GM12891 (cell line): ENCODE measurements around the gene USP10.

Experiments used
- DNase-seq: peaks from one replicate; pipeline ENCODE4 v3.0.0; 2011; ENCODE audit warnings: low spot score; ENCODE audit not compliant: insufficient read length
- FAIRE-seq: peaks from 2 replicates; lab custom pipeline; 2011; peaks lifted over from hg19 to GRCh38; lab: Jason Lieb, UNC
- PAX5 ChIP-seq: IDR thresholded peaks from 2 replicates; pipeline ENCODE4 v1.6.1; 2011; ENCODE audit warnings: low read length, moderate library complexity, mild to moderate bottlenecking; ENCODE audit not compliant: insufficient read depth, severe bottlenecking
- POLR2A ChIP-seq: IDR thresholded peaks from 2 replicates; pipeline ENCODE4 v1.6.1; 2011; ENCODE audit warnings: low read depth, low read length, control low read depth
- POLR2AphosphoS5 ChIP-seq: IDR thresholded peaks from 2 replicates; pipeline ENCODE4 v1.6.1; 2011; ENCODE audit warnings: low read depth, low read length, control low read depth
- POU2F2 ChIP-seq: IDR thresholded peaks from 2 replicates; pipeline ENCODE4 v1.6.1; 2011; ENCODE audit warnings: low read depth, mild to moderate bottlenecking, control low read depth, low read length, moderate library complexity
- SPI1 ChIP-seq: IDR thresholded peaks from 2 replicates; pipeline ENCODE4 v1.6.1; 2011; ENCODE audit warnings: low read depth, low read length, control low read depth
- TAF1 ChIP-seq: IDR thresholded peaks from 2 replicates; pipeline ENCODE4 v1.6.1; 2011; ENCODE audit warnings: low read depth, low read length, control low read depth

The USP10 gene

DNA sequence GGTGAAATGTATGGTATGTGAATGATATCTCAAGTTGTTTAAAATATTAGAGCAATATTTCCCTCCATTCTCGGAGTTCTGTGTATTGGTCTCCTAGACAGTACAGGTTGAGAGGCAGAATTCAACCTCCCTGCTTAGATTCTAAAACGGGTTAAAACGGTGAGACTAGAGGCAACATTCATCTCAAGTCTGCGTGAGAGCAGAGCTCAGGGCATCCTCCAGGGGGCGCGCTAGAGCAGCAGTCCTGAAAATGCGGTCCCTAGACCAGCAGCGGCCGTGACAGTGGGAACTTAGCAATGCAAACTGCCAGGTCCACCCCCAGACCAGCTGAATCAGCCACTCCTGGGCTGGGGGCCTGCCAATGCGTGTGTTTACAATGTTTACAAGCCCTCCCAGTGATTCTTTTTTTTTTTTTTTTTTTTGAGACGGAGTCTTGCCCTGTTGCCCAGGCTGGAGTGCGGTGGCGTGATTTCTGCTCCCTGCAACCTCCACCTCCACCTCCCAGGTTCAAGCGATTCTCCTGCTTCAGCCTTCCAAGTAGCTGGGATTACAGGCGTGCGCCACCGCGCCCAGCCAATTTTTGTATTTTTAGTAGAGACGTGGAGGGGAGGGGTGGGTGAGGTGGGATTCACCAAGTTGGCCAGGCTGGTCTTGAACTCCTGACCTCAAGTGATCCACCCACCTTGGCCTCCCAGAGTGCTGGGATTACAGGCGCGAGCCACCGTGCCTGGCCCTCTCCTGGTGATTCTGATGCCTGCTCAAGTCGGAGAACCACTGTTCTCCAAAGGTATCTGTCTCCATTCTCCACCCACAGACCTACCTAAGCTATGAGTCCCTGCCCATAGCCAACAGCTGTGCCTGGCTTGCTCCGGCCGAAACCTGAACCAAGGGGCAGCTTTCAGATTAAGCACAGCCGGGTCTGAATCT, 27.3 kb upstream of the USP10 start:
- DNase-seq (peak; percentile 82), FAIRE-seq (peak; percentile 86)
- TF ChIP-seq POLR2A (no peak), PAX5 (no peak), POU2F2 (no peak), POLR2AphosphoS5 (no peak), TAF1 (no peak), SPI1 (no peak)

DNA sequence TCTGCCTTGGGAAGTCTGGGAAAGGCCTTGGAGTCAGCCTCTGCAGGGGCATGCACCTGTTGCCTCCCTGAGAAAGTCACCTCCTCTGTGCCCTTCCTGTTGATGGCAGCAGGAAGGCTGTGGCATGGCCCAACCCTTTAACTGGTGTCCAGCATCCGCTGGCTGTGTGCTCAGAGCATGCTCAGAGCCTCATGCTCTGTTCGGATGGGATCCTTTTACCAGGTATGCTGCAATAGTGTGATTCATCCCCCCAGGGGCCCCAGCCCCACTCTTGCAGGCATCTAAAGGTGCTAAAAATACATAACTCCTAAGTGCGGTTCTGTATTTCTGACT, 26.6 kb upstream of the USP10 start:
- no peak for FAIRE-seq
- TF ChIP-seq PAX5 (no peak), POU2F2 (no peak), SPI1 (no peak)
- DNase-seq = no peak

GRCh38 chr16:84673561-84673960, 26.2 kb upstream of the USP10 start:
- no peak for DNase-seq
- TF ChIP-seq POLR2A = no peak
- no peak for TF ChIP-seq TAF1
- TF ChIP-seq SPI1 = peak; percentile 61
- no peak for FAIRE-seq

DNA sequence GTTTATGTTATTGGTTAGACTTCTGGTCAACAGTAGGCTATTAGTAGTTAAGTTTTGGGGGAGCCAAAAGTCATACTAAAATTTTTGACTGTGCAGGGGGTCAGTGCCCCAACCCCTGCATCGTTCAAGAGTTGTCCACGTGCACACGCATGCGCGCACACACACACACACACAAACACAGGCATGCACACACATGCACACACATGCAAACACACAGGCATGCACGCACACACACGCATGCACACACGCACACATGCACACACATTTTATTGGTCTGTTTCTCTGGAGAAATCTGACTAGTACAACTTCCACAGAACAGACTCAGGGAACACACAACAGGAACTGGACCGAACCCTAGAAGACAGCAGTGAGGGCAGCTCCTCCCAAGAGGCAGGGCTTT, 24.4 kb upstream of the USP10 start:
- no peak for TF ChIP-seq POLR2A
- no peak for TF ChIP-seq TAF1
- no peak for TF ChIP-seq POLR2AphosphoS5
- TF ChIP-seq PAX5 = no peak
- TF ChIP-seq POU2F2 = no peak
- TF ChIP-seq SPI1 = no peak
- FAIRE-seq (peak; percentile 48), DNase-seq (no peak)

DNA sequence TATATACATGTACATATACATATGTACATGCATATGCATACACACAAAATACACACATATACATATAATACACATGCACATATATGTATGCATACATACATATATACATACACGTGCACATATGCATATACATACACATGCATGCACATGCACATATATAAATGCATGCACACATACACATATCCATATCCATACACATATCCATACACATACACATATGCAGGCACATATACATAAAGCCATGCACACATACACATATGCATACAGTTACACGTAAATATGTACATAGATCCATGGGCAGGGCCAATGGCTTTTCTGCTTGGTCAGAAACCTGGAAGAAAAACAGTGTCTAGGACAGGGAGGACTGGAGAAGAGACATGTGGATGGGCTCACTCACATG, 23.9 kb upstream of the USP10 start:
- TF ChIP-seq PAX5 (no peak), TAF1 (no peak), POU2F2 (no peak), POLR2AphosphoS5 (no peak)
- DNase-seq = no peak
- no peak for FAIRE-seq

GRCh38 chr16:84677017-84677803, 22.6 kb upstream of the USP10 start:
- FAIRE-seq (no peak), DNase-seq (no peak)
- TF ChIP-seq POLR2AphosphoS5 (no peak), POLR2A (no peak), PAX5 (no peak), SPI1 (no peak), TAF1 (no peak), POU2F2 (no peak)

GRCh38 chr16:84677849-84678248, 22.0 kb upstream of the USP10 start:
- no peak for TF ChIP-seq POU2F2
- TF ChIP-seq POLR2AphosphoS5 = no peak
- no peak for TF ChIP-seq SPI1
- no peak for TF ChIP-seq TAF1
- no peak for TF ChIP-seq PAX5
- TF ChIP-seq POLR2A = no peak
- no peak for FAIRE-seq
- no peak for DNase-seq

- no peak for DNase-seq
- TF ChIP-seq POLR2AphosphoS5 (no peak), POU2F2 (no peak), TAF1 (no peak), SPI1 (no peak), PAX5 (no peak), POLR2A (no peak)
- FAIRE-seq = no peak
Measured at GRCh38 chr16:84678541-84678940, 21.3 kb upstream of the USP10 start.

DNA sequence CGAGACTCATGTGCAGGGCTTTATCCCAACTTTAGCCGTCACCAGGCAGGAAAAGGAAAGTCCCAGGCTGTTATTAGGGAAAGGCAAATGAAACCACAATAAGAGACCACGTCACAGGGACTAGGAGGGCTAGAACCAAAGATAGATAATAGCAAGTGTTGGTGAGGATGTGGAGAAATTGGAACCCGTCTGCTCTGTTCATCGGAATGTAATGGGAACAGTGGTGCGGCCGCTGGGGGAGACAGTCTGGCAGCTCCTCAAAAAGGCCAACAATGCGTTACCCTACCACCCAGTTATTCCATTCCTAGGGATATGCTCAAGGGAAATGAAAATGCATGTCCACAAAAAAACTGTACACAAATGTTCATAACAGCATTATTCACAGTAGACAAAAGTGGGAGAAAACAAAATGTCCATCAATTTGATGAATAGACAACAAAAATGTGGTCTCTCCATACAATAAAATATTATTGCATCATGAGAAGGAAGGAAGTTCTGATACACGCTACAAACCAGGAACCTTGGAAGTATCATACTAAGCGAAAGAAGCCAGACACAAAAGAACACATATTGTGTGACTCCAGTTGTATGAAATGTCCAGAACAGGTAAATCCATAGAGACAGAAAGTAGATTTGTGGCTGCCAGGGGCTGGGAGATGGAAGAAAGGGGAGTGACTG, 19.5 kb upstream of the USP10 start:
- DNase-seq = no peak
- no peak for FAIRE-seq
- TF ChIP-seq POLR2AphosphoS5 (no peak), PAX5 (no peak), POU2F2 (no peak), TAF1 (no peak), POLR2A (no peak), SPI1 (no peak)
